Upper lobe of left lung (tissue), 6 donors: ENCODE measurements around the gene MANEAL. TPM values are rescaled to one million over a fixed set of nuclear protein-coding genes. Genes with fewer than 3 reads are reported as not detected.

Experiments used
- ATAC-seq, 2 donors: fragments of 200-7000 bp; cut with Tn5 transposase; one replicate each; pipeline ENCODE4 v1.9.1; 2022; ENCODE audit warnings: mild to moderate bottlenecking in 2 of 2, moderate library complexity in 2 of 2; ENCODE audit not compliant: low FRiP score in 2 of 2
- DNase-seq, 2 donors: peaks; one replicate each; pipeline ENCODE4 v3.0.0-alpha.2; 2019 to 2020
- H3K27ac ChIP-seq, 4 donors: fragments of 200-600 bp; sonication (generic); one replicate each; pipeline ENCODE4 v1.5.1; 2016 to 2019
- H3K27me3 ChIP-seq, 4 donors: fragments of 200-600 bp; sonication (generic); one replicate each; pipeline ENCODE4 v1.5.1; 2017 to 2019
- H3K36me3 ChIP-seq, 4 donors: fragments of 200-600 bp; sonication (generic); one replicate each; pipeline ENCODE4 v1.5.1; 2016 to 2019
- H3K4me1 ChIP-seq, 4 donors: fragments of 200-600 bp; sonication (generic); one replicate each; pipeline ENCODE4 v1.5.1; 2018 to 2019
- H3K4me3 ChIP-seq, 4 donors: fragments of 200-600 bp; sonication (generic); one replicate each; pipeline ENCODE4 v1.5.1; 2017 to 2019; ENCODE audit warnings: mild to moderate bottlenecking in 2 of 4, moderate library complexity in 1 of 4
- H3K9me3 ChIP-seq, 4 donors: fragments of 200-600 bp; sonication (generic); one replicate each; pipeline ENCODE4 v1.5.1; 2018 to 2019
- EP300 ChIP-seq, 4 donors: sonication (generic); formaldehyde crosslinking; IDR thresholded peaks; one replicate each; pipeline ENCODE4 v1.5.1; 2017; ENCODE audit warnings: antibody characterized with exemption in 4 of 4, control low read depth in 2 of 4
- POLR2A ChIP-seq, 4 donors: fragments of 450-650 bp; IDR thresholded peaks; one replicate each; pipeline ENCODE4 v1.5.1; 2016 to 2017; ENCODE audit warnings: antibody characterized with exemption in 4 of 4, mild to moderate bottlenecking in 2 of 4
- POLR2AphosphoS5 ChIP-seq, 2 donors: sonication (generic); formaldehyde crosslinking; IDR thresholded peaks; one replicate each; pipeline ENCODE4 v1.5.1; 2017; ENCODE audit warnings: antibody characterized with exemption in 2 of 2
- WGBS, 2 donors: methylation state at CpG; one replicate each; pipeline ENCODE4 v1.1.5; 2017 to 2018; 5-methylcytosine and 5-hydroxymethylcytosine counted together
- total RNA-seq, 6 donors: library from RNA; depleted of rRNA in 4 of 6; stranded (reverse); fragments of >200 nt in 4 of 6; gene quantifications; one replicate each; pipeline versions ENCODE4 v1.1.0 to v1.2.1, GENCODE V29; 2016 to 2021
- TF ChIP-seq, protein P1 (sequence below), 6 experiments: fragments of 450-650 bp in 4 of 6; fragments of 200-600 bp in 2 of 6; sonication (generic) in 2 of 6; IDR thresholded peaks; one replicate each; pipeline ENCODE4 v1.5.1; 2016 to 2019; ENCODE audit warnings: antibody characterized with exemption in 6 of 6
- donor health status: DM: no; HTN: no; CAD: no; lungs with moderate emphysema.
- donor health status: DM: no; HTN: yes; CAD: no; lungs with severe emphysema.

MANEAL gene
- total RNA-seq, 6 donors from 2014 or later: 2.8 to 8.1 (median 5.2) TPM

- Histone ChIP-seq H3K9me3 (no peaks in the 10 kb centered on the region), H3K4me1 (peaks cover 22 to 42% (median 29%) of the 10 kb centered on the region in 4 donors), H3K4me3 (peak within 1 kb of the TSS; percentile 84 to 91 (median 87)), H3K27ac (peak within 1 kb of the TSS; percentile 92 to 97 (median 94)), H3K27me3 (no peaks in the 10 kb centered on the region), H3K36me3 (peaks cover 32 to 42% (median 40%) of the 10 kb centered on the region in 4 donors)
- 1 to 2% methylated on average over 24 to 32 of the region's 95 CpGs for WGBS, 2 donors
- TF ChIP-seq, protein P1, sequence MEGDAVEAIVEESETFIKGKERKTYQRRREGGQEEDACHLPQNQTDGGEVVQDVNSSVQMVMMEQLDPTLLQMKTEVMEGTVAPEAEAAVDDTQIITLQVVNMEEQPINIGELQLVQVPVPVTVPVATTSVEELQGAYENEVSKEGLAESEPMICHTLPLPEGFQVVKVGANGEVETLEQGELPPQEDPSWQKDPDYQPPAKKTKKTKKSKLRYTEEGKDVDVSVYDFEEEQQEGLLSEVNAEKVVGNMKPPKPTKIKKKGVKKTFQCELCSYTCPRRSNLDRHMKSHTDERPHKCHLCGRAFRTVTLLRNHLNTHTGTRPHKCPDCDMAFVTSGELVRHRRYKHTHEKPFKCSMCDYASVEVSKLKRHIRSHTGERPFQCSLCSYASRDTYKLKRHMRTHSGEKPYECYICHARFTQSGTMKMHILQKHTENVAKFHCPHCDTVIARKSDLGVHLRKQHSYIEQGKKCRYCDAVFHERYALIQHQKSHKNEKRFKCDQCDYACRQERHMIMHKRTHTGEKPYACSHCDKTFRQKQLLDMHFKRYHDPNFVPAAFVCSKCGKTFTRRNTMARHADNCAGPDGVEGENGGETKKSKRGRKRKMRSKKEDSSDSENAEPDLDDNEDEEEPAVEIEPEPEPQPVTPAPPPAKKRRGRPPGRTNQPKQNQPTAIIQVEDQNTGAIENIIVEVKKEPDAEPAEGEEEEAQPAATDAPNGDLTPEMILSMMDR (IDR thresholded peaks at IDR 0.05): peak in 2 of 6 experiments; percentile 15 to 18
- TF ChIP-seq EP300 (IDR thresholded peaks at IDR 0.05) (peak in 1 of 4 donors; percentile 4), POLR2AphosphoS5 (IDR thresholded peaks at IDR 0.05) (peak; percentile 93 to 95), POLR2A (IDR thresholded peaks at IDR 0.05) (peak in 2 of 4 donors; percentile 77 to 91)
- peak; percentile 94 to 98 for DNase-seq
- ATAC-seq: peak; percentile 95 to 96
Measured at GRCh38 chr1:37807555-37808368, 14.1 kb downstream of the MANEAL start, which contains the start of the genes C1orf122 and YRDC. C1orf122 (plus strand) TSS chr1:37807790; CDS start chr1:37808405, 615 bp downstream. YRDC (minus strand) TSS chr1:37808208; CDS start chr1:37808180, 28 bp downstream.

GRCh38 chr1:37808369-37809319 lies 15.0 kb downstream of the MANEAL start:
- WGBS, 2 donors: 2 to 3% methylated on average over 14 to 34 of the region's 54 CpGs
- peaks cover 23 to 35% (median 31%) of the 10 kb centered on the region in 4 donors for H3K36me3 ChIP-seq
- TF ChIP-seq EP300 (IDR thresholded peaks at IDR 0.05) (no peak), POLR2AphosphoS5 (IDR thresholded peaks at IDR 0.05) (no peak), POLR2A (IDR thresholded peaks at IDR 0.05) (peak in 1 of 4 donors; percentile 16)
- TF ChIP-seq, protein P1 (IDR thresholded peaks at IDR 0.05): no peak
- ATAC-seq (peak; percentile 80 to 95), DNase-seq (peak; percentile 73 to 95)
- H3K27ac ChIP-seq: peak overlapping the region; percentile 92 to 97 (median 94)
- peaks cover 22 to 42% (median 29%) of the 10 kb centered on the region in 4 donors for H3K4me1 ChIP-seq
- H3K9me3 ChIP-seq: no peaks in the 10 kb centered on the region
- H3K4me3 ChIP-seq: peak overlapping the region; percentile 84 to 91 (median 87)
- H3K27me3 ChIP-seq: no peaks in the 10 kb centered on the region

GRCh38 chr1:37809942-37810341 lies 16.3 kb downstream of the MANEAL start:
- DNase-seq: no peak
- 50 to 53% methylated on average over 2 of the region's 2 CpGs for WGBS, 2 donors
- ATAC-seq: no peak
- no peaks in the 10 kb centered on the region for H3K9me3 ChIP-seq
- peaks cover 22 to 42% (median 29%) of the 10 kb centered on the region in 4 donors for H3K4me1 ChIP-seq
- H3K27ac ChIP-seq: peak overlapping the region in 1 of 4 donors; percentile 92
- H3K36me3 ChIP-seq: peaks cover 14 to 35% (median 20%) of the 10 kb centered on the region in 4 donors
- TF ChIP-seq POLR2A (IDR thresholded peaks at IDR 0.05): no peak
- TF ChIP-seq, protein P1 (IDR thresholded peaks at IDR 0.05): no peak
- TF ChIP-seq POLR2AphosphoS5 (IDR thresholded peaks at IDR 0.05): no peak
- no peak for TF ChIP-seq EP300 (IDR thresholded peaks at IDR 0.05)
- no peaks in the 10 kb centered on the region for H3K27me3 ChIP-seq
- no peak overlapping the region for H3K4me3 ChIP-seq

- Histone ChIP-seq H3K4me3 (no peak overlapping the region), H3K27ac (no peak overlapping the region), H3K9me3 (no peaks in the 10 kb centered on the region), H3K4me1 (peaks cover 22 to 33% (median 27%) of the 10 kb centered on the region in 4 donors), H3K36me3 (peaks cover 13 to 35% (median 18%) of the 10 kb centered on the region in 4 donors), H3K27me3 (no peaks in the 10 kb centered on the region)
- TF ChIP-seq, protein P1 (IDR thresholded peaks at IDR 0.05): peak; percentile 53 to 77 (median 70)
- TF ChIP-seq POLR2A (IDR thresholded peaks at IDR 0.05) (no peak), EP300 (IDR thresholded peaks at IDR 0.05) (no peak)
- ATAC-seq: peak; percentile 59 to 78
- peak in 1 of 2 donors; percentile 83 for DNase-seq
- 35 to 37% methylated on average over 7 of the region's 7 CpGs for WGBS, 2 donors
Measured at GRCh38 chr1:37811027-37811655, 17.5 kb downstream of the MANEAL start.
